H9 (cell line): ENCODE measurements around the gene GALNT12. TPM values are rescaled to one million over a fixed set of nuclear protein-coding genes. Genes with fewer than 3 reads are reported as not detected.

Source experiments
- DNase-seq: peaks from one replicate; pipeline ENCODE4 v3.0.0-alpha.2; 2017
- H2AFZ ChIP-seq: one replicate; pipeline ENCODE4 v1.6.1; 2013; ENCODE audit warnings: mild to moderate bottlenecking, low read length, control low read depth, moderate library complexity
- H2AK5ac ChIP-seq: 2 replicates; pipeline ENCODE4 v1.6.1; 2013; ENCODE audit warnings: low read length, control low read depth, mixed read lengths; ENCODE audit not compliant: insufficient read length
- H2BK120ac ChIP-seq: one replicate; pipeline ENCODE4 v1.6.1; 2013; ENCODE audit warnings: low read depth, mild to moderate bottlenecking, low read length, control low read depth, inconsistent platforms; ENCODE audit not compliant: poor library complexity, severe bottlenecking
- H2BK12ac ChIP-seq: 2 replicates; pipeline ENCODE4 v1.6.1; 2013; ENCODE audit warnings: low read length, control low read depth, mixed read lengths, low read depth; ENCODE audit not compliant: insufficient read length
- H2BK15ac ChIP-seq: 2 replicates; pipeline ENCODE4 v1.6.1; 2013; ENCODE audit warnings: low read depth, low read length, control low read depth
- H2BK20ac ChIP-seq: one replicate; pipeline ENCODE4 v1.6.1; 2013; ENCODE audit warnings: low read depth, mild to moderate bottlenecking, low read length, control low read depth, inconsistent platforms; ENCODE audit not compliant: poor library complexity, severe bottlenecking
- H2BK5ac ChIP-seq: 2 replicates; pipeline ENCODE4 v1.6.1; 2013; ENCODE audit warnings: low read length, control low read depth, mixed read lengths; ENCODE audit not compliant: insufficient read length
- H3K14ac ChIP-seq: 2 replicates; pipeline ENCODE4 v1.6.1; 2013; ENCODE audit warnings: low read length, control low read depth; ENCODE audit not compliant: insufficient read depth
- H3K18ac ChIP-seq: 2 replicates; pipeline ENCODE4 v1.6.1; 2013; ENCODE audit warnings: low read depth, mild to moderate bottlenecking, mixed read lengths, low read length, control low read depth; ENCODE audit not compliant: insufficient read length
- H3K23ac ChIP-seq: 2 replicates; pipeline ENCODE4 v1.6.1; 2013; ENCODE audit warnings: low read length, control low read depth, mixed read lengths, low read depth; ENCODE audit not compliant: insufficient read length
- H3K23me2 ChIP-seq: 2 replicates; pipeline ENCODE4 v1.6.1; 2013; ENCODE audit warnings: low read depth, mild to moderate bottlenecking, mixed read lengths, low read length, control low read depth; ENCODE audit not compliant: insufficient read length, poor library complexity, severe bottlenecking
- H3K27ac ChIP-seq: 2 replicates; pipeline ENCODE4 v1.5.1; 2013; ENCODE audit warnings: low read length, control low read depth, mixed read lengths, low read depth; ENCODE audit not compliant: insufficient read length
- H3K27me3 ChIP-seq: 2 replicates; pipeline ENCODE4 v1.6.1; 2013; ENCODE audit warnings: low read length, control low read depth, inconsistent platforms; ENCODE audit not compliant: insufficient read depth
- H3K4ac ChIP-seq: 2 replicates; pipeline ENCODE4 v1.6.1; 2013; ENCODE audit warnings: low read depth, mild to moderate bottlenecking, control low read depth, inconsistent platforms, low read length, moderate library complexity
- H3K4me1 ChIP-seq: 2 replicates; pipeline ENCODE4 v1.6.1; 2013; ENCODE audit warnings: low read length, control low read depth, inconsistent platforms; ENCODE audit not compliant: insufficient read depth
- H3K4me2 ChIP-seq: 2 replicates; pipeline ENCODE4 v1.6.1; 2013; ENCODE audit warnings: low read length, control low read depth, mixed read lengths; ENCODE audit not compliant: insufficient read length, insufficient read depth
- H3K56ac ChIP-seq: 2 replicates; pipeline ENCODE4 v1.6.1; 2013; ENCODE audit warnings: low read depth, mild to moderate bottlenecking, mixed read lengths, low read length, control low read depth; ENCODE audit not compliant: insufficient read length
- H3K79me1 ChIP-seq: 2 replicates; pipeline ENCODE4 v1.6.1; 2013; ENCODE audit warnings: low read depth, mild to moderate bottlenecking, moderate library complexity, low read length, control low read depth, inconsistent platforms; ENCODE audit not compliant: insufficient read depth, poor library complexity, severe bottlenecking
- H3K79me2 ChIP-seq: 2 replicates; pipeline ENCODE4 v1.6.1; 2013; ENCODE audit warnings: low read length, control low read depth, inconsistent platforms; ENCODE audit not compliant: insufficient read depth
- H3K9ac ChIP-seq: 2 replicates; pipeline ENCODE4 v1.6.1; 2013; ENCODE audit warnings: low read length, control low read depth, mixed read lengths; ENCODE audit not compliant: insufficient read length; ENCODE audit errors: extremely low read depth
- H3K9me3 ChIP-seq: one replicate; pipeline ENCODE4 v1.6.1; 2013; ENCODE audit warnings: low read depth, low read length, inconsistent platforms; ENCODE audit not compliant: control insufficient read depth
- H3T11ph ChIP-seq: one replicate; pipeline ENCODE4 v1.6.1; 2013; ENCODE audit warnings: mild to moderate bottlenecking, low read length, control low read depth, inconsistent platforms
- H4K20me1 ChIP-seq: one replicate; pipeline ENCODE4 v1.6.1; 2013; ENCODE audit not compliant: control insufficient read depth, insufficient read length, insufficient read depth
- H4K5ac ChIP-seq: 2 replicates; pipeline ENCODE4 v1.6.1; 2013; ENCODE audit warnings: low read depth, mild to moderate bottlenecking, mixed read lengths, low read length, control low read depth; ENCODE audit not compliant: insufficient read length
- H4K8ac ChIP-seq: replicated peaks from 2 replicates; pipeline ENCODE4 v1.6.1; 2013; ENCODE audit warnings: low read length, control low read depth, mixed read lengths, low read depth; ENCODE audit not compliant: insufficient read length
- H4K91ac ChIP-seq: 2 replicates; pipeline ENCODE4 v1.6.1; 2013; ENCODE audit warnings: low read depth, mild to moderate bottlenecking, moderate library complexity, mixed read lengths, low read length, control low read depth; ENCODE audit not compliant: insufficient read length
- H3K27ac Mint-ChIP-seq, 3 experiments: 2 replicates in 2 of 3; 3 replicates in 1 of 3; pipeline ENCODE4 v1.8.0; 2020 to 2021; ENCODE audit warnings: mixed read lengths in 3 of 3, mild to moderate bottlenecking in 1 of 3, moderate library complexity in 1 of 3
- H3K27me3 Mint-ChIP-seq: 2 replicates; pipeline ENCODE4 v1.8.0; 2021; ENCODE audit warnings: low read depth, mild to moderate bottlenecking, moderate library complexity, mixed read lengths
- H3K36me3 Mint-ChIP-seq, 3 experiments: 2 replicates in 2 of 3; 3 replicates in 1 of 3; pipeline ENCODE4 v1.8.0; 2020 to 2021; ENCODE audit warnings: low read depth in 3 of 3, mixed read lengths in 3 of 3; ENCODE audit not compliant: insufficient read depth in 1 of 3
- H3K4me1 Mint-ChIP-seq, 2 experiments: 2 replicates each; pipeline ENCODE4 v1.8.0; 2020; ENCODE audit warnings: mixed read lengths in 2 of 2
- H3K4me3 Mint-ChIP-seq, 2 experiments: 2 replicates in 1 of 2; 3 replicates in 1 of 2; pipeline ENCODE4 v1.8.0; 2020 to 2021; ENCODE audit warnings: mild to moderate bottlenecking in 2 of 2, mixed read lengths in 2 of 2, moderate library complexity in 1 of 2
- H3K9me3 Mint-ChIP-seq, 2 experiments: 2 replicates in 1 of 2; 3 replicates in 1 of 2; pipeline ENCODE4 v1.8.0; 2020; ENCODE audit warnings: mild to moderate bottlenecking in 2 of 2, mixed read lengths in 2 of 2, moderate library complexity in 1 of 2
- WGBS: extraction: QIAGEN DNeasy Blood & Tissue Kit; methylation state at CpG from one replicate; pipeline ENCODE4 v1.1.7; 2013; ENCODE audit warnings: missing lambda C conversion rate, low lambda C conversion rate, mixed read lengths; ENCODE audit not compliant: insufficient read length; ENCODE audit errors: extremely low coverage; 5-methylcytosine and 5-hydroxymethylcytosine counted together
- total RNA-seq: library from RNA; stranded (reverse); gene quantifications from 2 replicates; pipeline ENCODE4 v1.2.1, GENCODE V29; 2021
- TF ChIP-seq, protein P1 (sequence below): fragments of 200-600 bp; sonication (generic); conservative IDR thresholded peaks from 3 replicates; pipeline ENCODE4 v1.8.0; 2021; ENCODE audit warnings: antibody characterized with exemption, mild to moderate bottlenecking

The GALNT12 gene
- total RNA-seq, 1 experiment from 2014 or later, result 18.0 TPM

DNA sequence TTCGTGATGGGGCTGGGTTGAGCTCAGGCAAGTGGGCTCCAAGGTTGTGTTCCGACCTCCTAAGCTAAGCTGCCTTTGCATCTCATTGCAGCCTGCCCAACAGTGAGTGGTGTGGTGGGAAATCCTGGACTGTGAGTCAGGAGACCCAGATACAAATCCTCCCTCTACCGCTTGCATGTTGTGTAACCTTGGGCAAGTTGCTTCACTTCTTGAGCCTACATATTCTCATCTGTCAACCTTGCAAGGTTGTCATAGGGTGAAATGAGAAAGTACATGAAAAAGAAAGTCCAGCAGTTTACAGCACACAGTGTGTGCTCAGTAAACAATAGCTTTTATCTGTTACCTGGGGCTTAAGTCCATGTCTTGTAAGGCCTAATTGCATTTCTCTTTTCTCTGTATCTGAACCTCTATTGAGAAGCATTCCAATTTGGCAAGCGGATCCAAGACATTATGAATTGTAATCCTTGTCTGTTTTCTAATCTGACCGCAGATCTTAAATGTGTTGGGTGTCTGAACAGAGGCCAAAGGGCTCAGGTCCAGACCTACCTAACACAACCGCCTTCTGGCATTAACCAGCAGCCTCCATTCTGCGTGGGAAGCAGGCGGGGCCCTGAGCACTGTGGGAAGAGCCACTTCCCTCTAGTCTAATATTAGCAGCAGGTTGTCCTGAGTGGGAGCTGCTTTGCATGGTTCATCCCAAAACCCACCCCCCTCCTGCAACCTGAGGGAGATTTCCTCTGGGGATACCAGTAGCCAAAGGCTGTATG is 1.8 kb upstream of the GALNT12 start:
- Histone ChIP-seq H3T11ph (no peak overlapping the region), H3K4me1 (no peaks in the 10 kb centered on the region; the same call in 1 of the 2 replicates), H2AFZ (no peak overlapping the region), H3K23ac (no peak overlapping the region), H3K79me1 (no peaks in the 10 kb centered on the region), H3K9ac (no peak overlapping the region), H3K56ac (no peak overlapping the region), H3K4ac (no peak overlapping the region), H2AK5ac (no peak overlapping the region), H2BK120ac (no peak overlapping the region), H2BK12ac (no peak overlapping the region), H3K18ac (no peak overlapping the region), H3K23me2 (peaks cover 8% of the 10 kb centered on the region), H2BK5ac (no peak overlapping the region), H3K4me2 (no peak overlapping the region), H3K27me3 (no peaks in the 10 kb centered on the region), H2BK15ac (no peak overlapping the region), H3K9me3 (no peaks in the 10 kb centered on the region), H4K91ac (no peak overlapping the region), H3K14ac (no peak overlapping the region), H3K27ac (no peak overlapping the region), H4K8ac (no peak overlapping the region), H4K5ac (no peak overlapping the region), H2BK20ac (no peak overlapping the region), H3K79me2 (no peaks in the 10 kb centered on the region), H4K20me1 (no peaks in the 10 kb centered on the region)
- DNase-seq, result no peak
- Mint-ChIP-seq H3K27ac (no peak overlapping the region), H3K27me3 (peaks cover 27% of the 10 kb centered on the region), H3K36me3 (no peaks in the 10 kb centered on the region), H3K4me3 (no peak overlapping the region), H3K4me1 (peaks cover 47 to 53% of the 10 kb centered on the region in 2 experiments), H3K9me3 (no peaks in the 10 kb centered on the region)
- no CpG with 5 or more reads among the region's 8 CpGs for WGBS
- TF ChIP-seq, protein P1, sequence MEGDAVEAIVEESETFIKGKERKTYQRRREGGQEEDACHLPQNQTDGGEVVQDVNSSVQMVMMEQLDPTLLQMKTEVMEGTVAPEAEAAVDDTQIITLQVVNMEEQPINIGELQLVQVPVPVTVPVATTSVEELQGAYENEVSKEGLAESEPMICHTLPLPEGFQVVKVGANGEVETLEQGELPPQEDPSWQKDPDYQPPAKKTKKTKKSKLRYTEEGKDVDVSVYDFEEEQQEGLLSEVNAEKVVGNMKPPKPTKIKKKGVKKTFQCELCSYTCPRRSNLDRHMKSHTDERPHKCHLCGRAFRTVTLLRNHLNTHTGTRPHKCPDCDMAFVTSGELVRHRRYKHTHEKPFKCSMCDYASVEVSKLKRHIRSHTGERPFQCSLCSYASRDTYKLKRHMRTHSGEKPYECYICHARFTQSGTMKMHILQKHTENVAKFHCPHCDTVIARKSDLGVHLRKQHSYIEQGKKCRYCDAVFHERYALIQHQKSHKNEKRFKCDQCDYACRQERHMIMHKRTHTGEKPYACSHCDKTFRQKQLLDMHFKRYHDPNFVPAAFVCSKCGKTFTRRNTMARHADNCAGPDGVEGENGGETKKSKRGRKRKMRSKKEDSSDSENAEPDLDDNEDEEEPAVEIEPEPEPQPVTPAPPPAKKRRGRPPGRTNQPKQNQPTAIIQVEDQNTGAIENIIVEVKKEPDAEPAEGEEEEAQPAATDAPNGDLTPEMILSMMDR, result no peak
